ENCODE data around the gene SYNE2. TPM values are rescaled to one million over a fixed set of nuclear protein-coding genes. Genes with fewer than 3 reads are reported as not detected.

The SYNE2 gene
- polyA plus RNA-seq, 1 donor from 2014 or later = 82.3 TPM

DNA sequence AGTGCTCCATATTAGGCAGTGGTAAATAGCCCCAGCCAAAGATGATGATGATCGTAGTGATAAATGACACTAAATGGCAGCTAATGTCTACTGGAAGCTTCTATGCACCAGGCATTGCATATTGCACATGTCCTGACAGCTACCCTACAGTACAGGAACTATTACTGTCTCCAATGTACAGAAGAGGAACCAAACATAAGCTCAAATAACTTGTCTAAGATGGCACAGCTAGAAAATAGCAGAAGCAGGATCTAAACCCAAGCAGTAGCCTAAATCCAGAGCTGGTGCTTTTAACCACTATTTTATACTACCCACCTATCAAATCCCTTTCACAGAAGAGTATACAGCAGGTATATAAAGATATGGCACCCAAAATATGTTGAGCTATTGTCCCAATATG is 412.4 kb downstream of the SYNE2 start:
- H3K27ac ChIP-seq (ENCODE audit: low read length) = no peak overlapping the region
- no peaks in the 10 kb centered on the region for H3K9me2 ChIP-seq (ENCODE audit: insufficient read depth, low read length)
- H3F3A ChIP-seq (ENCODE audit: insufficient read depth, low read length, poor library complexity, severe bottlenecking) = no peaks in the 10 kb centered on the region
- TF ChIP-seq REST (IDR thresholded peaks at IDR 0.05; ENCODE audit: borderline replicate concordance) = no peak
- TF ChIP-seq EP300 (conservative IDR thresholded peaks at IDR 0.05; ENCODE audit: poor library complexity, severe bottlenecking) = peak; percentile 21
- no peak for TF ChIP-seq RAD21 (conservative IDR thresholded peaks at IDR 0.05)
- H3K4me2 ChIP-seq (ENCODE audit: low read length) = no peak overlapping the region
- H4K20me1 ChIP-seq (ENCODE audit: insufficient read depth) = no peaks in the 10 kb centered on the region
- H3K9ac ChIP-seq (ENCODE audit: low read length) = no peak overlapping the region
- H3K4me3 ChIP-seq (ENCODE audit: low read length) = no peak overlapping the region
- H3K9me3 ChIP-seq (ENCODE audit: low read length) = no peaks in the 10 kb centered on the region
- no peaks in the 10 kb centered on the region for H3K79me2 ChIP-seq (replicated peaks; ENCODE audit: insufficient read depth, low read length)
- no peaks in the 10 kb centered on the region for H3K27me3 ChIP-seq (ENCODE audit: insufficient read depth, low read depth, low read length)
- no peak overlapping the region for H2AFZ ChIP-seq (ENCODE audit: low read depth, low read length)
- no peaks in the 10 kb centered on the region for H3K36me3 ChIP-seq (ENCODE audit: insufficient read depth, low read length)

GRCh38 chr14:64266239-64266638 is 413.4 kb downstream of the SYNE2 start:
- Histone ChIP-seq H4K20me1 (ENCODE audit: insufficient read depth) (no peaks in the 10 kb centered on the region), H3K27me3 (ENCODE audit: insufficient read depth, low read depth, low read length) (no peaks in the 10 kb centered on the region), H3K9me2 (ENCODE audit: insufficient read depth, low read length) (no peaks in the 10 kb centered on the region), H3K9me3 (ENCODE audit: low read length) (no peaks in the 10 kb centered on the region), H3K79me2 (replicated peaks; ENCODE audit: insufficient read depth, low read length) (no peaks in the 10 kb centered on the region), H3K4me3 (ENCODE audit: low read length) (no peak overlapping the region), H3F3A (ENCODE audit: insufficient read depth, low read length, poor library complexity, severe bottlenecking) (no peaks in the 10 kb centered on the region), H3K27ac (ENCODE audit: low read length) (no peak overlapping the region), H3K4me2 (ENCODE audit: low read length) (no peak overlapping the region), H2AFZ (ENCODE audit: low read depth, low read length) (no peak overlapping the region), H3K9ac (ENCODE audit: low read length) (no peak overlapping the region), H3K36me3 (ENCODE audit: insufficient read depth, low read length) (no peaks in the 10 kb centered on the region)
- TF ChIP-seq RAD21 (conservative IDR thresholded peaks at IDR 0.05) (no peak), EZH2 (IDR thresholded peaks at IDR 0.05; ENCODE audit: borderline replicate concordance, insufficient read depth, low read length, poor library complexity, severe bottlenecking) (no peak), REST (IDR thresholded peaks at IDR 0.05; ENCODE audit: borderline replicate concordance) (no peak), EP300 (conservative IDR thresholded peaks at IDR 0.05; ENCODE audit: poor library complexity, severe bottlenecking) (no peak), TAF1 (IDR thresholded peaks at IDR 0.05; ENCODE audit: low read depth) (no peak), SMC3 (conservative IDR thresholded peaks at IDR 0.05; ENCODE audit: poor library complexity) (no peak), MXI1 (conservative IDR thresholded peaks at IDR 0.05; ENCODE audit: poor library complexity, severe bottlenecking) (no peak), POLR2AphosphoS5 (IDR thresholded peaks at IDR 0.05) (no peak)
- TF ChIP-seq, protein P1, sequence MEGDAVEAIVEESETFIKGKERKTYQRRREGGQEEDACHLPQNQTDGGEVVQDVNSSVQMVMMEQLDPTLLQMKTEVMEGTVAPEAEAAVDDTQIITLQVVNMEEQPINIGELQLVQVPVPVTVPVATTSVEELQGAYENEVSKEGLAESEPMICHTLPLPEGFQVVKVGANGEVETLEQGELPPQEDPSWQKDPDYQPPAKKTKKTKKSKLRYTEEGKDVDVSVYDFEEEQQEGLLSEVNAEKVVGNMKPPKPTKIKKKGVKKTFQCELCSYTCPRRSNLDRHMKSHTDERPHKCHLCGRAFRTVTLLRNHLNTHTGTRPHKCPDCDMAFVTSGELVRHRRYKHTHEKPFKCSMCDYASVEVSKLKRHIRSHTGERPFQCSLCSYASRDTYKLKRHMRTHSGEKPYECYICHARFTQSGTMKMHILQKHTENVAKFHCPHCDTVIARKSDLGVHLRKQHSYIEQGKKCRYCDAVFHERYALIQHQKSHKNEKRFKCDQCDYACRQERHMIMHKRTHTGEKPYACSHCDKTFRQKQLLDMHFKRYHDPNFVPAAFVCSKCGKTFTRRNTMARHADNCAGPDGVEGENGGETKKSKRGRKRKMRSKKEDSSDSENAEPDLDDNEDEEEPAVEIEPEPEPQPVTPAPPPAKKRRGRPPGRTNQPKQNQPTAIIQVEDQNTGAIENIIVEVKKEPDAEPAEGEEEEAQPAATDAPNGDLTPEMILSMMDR (IDR thresholded peaks at IDR 0.05; ENCODE audit: poor library complexity, severe bottlenecking) = no peak

All from neural cell (in vitro differentiated cells).